PFSK-1 (cell line): Measurements from ENCODE around the gene ABLIM2.

Source experiments
- FOXP2 ChIP-seq: optimal IDR thresholded peaks from 2 replicates; pipeline ENCODE3; 2011; ENCODE audit warnings: borderline replicate concordance, control low read depth, inconsistent platforms; ENCODE audit not compliant: insufficient read depth; ENCODE audit errors: extremely low read length, extremely low read depth
- POLR2AphosphoS5 ChIP-seq: IDR thresholded peaks from 2 replicates; pipeline ENCODE4 v1.6.1; 2012; ENCODE audit warnings: low read depth, mild to moderate bottlenecking, control low read depth, low read length, moderate library complexity
- REST ChIP-seq, 2 experiments: IDR thresholded peaks; 2 replicates each; pipeline versions ENCODE4 v1.6.1 to v1.8.0; 2011 to 2012; ENCODE audit warnings: low read depth in 2 of 2, low read length in 2 of 2, control low read depth in 1 of 2, inconsistent platforms in 1 of 2, mild to moderate bottlenecking in 1 of 2, moderate library complexity in 1 of 2; ENCODE audit not compliant: insufficient read depth in 1 of 2
- TAF1 ChIP-seq: IDR thresholded peaks from 2 replicates; pipeline ENCODE4 v1.6.1; 2012; ENCODE audit warnings: low read length, control low read depth, borderline replicate concordance; ENCODE audit not compliant: insufficient read depth

GRCh38 chr4:7999279-7999678 is 159.3 kb downstream of the ABLIM2 start:
- TF ChIP-seq REST (IDR thresholded peaks at IDR 0.05; ENCODE audit: insufficient read depth in 1 of 2, low read depth in 2 of 2, low read length in 2 of 2) (no peak), TAF1 (no peak), FOXP2 (no peak), POLR2AphosphoS5 (no peak)
